GM12873 (cell line): Measurements from ENCODE around the gene SLC24A3.

Source experiments
- TF ChIP-seq, protein P1 (sequence below): IDR thresholded peaks from 2 replicates; pipeline ENCODE4 v1.5.1; 2012; ENCODE audit warnings: low read depth, mild to moderate bottlenecking, moderate library complexity, low read length, control low read depth; ENCODE audit not compliant: insufficient read depth; ENCODE audit errors: missing control alignments

The SLC24A3 gene

DNA sequence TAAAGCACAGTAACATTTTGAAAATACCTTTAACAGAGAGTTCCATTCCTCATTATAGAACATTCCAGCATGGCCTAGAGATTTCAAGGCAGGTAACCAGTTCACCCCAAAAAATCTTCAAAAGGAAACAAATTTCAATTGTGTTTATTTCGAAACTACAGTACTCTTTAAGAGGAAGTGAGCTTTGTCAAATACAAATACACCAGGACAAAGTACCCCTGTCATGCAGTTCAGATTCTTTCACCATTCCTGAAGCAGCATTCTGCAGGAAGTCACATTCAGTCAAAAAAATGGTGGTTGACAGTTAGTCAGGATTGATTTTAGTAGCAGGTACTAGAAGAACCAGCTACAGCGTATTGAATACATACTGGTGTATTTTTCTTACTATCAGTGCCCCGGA, 456.0 kb downstream of the SLC24A3 start:
- TF ChIP-seq, protein P1, sequence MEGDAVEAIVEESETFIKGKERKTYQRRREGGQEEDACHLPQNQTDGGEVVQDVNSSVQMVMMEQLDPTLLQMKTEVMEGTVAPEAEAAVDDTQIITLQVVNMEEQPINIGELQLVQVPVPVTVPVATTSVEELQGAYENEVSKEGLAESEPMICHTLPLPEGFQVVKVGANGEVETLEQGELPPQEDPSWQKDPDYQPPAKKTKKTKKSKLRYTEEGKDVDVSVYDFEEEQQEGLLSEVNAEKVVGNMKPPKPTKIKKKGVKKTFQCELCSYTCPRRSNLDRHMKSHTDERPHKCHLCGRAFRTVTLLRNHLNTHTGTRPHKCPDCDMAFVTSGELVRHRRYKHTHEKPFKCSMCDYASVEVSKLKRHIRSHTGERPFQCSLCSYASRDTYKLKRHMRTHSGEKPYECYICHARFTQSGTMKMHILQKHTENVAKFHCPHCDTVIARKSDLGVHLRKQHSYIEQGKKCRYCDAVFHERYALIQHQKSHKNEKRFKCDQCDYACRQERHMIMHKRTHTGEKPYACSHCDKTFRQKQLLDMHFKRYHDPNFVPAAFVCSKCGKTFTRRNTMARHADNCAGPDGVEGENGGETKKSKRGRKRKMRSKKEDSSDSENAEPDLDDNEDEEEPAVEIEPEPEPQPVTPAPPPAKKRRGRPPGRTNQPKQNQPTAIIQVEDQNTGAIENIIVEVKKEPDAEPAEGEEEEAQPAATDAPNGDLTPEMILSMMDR: no peak

DNA sequence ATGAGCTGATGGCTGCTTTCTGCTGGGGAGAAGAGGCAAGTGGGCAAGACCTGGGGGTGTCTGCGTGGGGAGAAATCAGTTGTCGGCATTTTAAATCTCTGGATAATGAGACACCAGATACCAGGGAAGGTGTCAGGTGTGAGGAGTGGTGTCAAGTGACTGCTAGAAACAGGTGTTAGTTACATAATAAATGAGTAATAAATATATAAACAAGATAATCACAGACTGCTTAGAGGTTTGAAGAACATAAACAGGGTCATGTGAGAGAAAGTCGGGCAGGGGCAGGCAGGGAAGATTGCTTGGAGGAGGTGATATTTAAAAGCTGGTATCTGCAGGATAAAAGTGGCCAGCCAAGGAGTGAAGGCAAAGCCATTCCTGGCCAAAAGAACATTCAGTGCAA, 458.4 kb downstream of the SLC24A3 start:
- TF ChIP-seq, protein P1: no peak

DNA sequence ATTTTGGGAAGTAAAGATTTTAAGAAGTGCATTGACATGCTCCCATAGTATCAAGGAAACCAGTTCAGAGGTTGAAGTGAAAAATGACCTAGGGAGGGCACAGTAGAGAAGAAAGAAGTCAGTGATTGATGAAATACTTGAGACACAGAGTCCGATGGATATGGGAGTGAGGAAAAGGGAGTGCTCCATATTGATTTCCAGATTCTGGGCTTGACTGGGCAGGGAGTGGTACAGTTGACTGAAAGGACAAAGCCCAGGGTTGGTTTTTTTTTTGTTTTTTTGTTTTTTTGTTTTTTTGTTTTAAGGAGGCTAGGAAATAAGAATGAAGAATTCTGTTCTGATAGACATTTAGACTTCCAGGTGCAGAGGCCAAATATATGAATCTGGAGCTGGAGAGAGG, 458.9 kb downstream of the SLC24A3 start:
- TF ChIP-seq, protein P1: no peak

DNA sequence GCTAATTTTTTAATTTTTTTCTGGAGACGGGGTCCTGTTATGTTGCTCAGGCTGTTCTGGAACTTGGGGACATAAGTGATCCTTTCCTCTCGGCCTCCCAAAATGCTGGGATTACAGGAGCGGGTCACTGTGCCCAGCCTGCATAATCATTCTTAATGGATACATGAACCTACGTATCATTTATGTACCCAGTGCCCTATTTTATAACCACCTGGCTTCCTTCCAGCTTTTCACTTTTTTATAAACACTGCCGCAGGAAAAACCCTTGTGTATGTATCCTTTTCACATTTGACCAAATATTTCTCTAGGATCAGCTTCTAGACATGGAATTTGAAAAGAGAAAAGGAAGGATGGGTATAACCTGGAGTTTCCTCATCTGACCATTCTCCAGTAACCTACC, 460.1 kb downstream of the SLC24A3 start:
- TF ChIP-seq, protein P1: no peak

DNA sequence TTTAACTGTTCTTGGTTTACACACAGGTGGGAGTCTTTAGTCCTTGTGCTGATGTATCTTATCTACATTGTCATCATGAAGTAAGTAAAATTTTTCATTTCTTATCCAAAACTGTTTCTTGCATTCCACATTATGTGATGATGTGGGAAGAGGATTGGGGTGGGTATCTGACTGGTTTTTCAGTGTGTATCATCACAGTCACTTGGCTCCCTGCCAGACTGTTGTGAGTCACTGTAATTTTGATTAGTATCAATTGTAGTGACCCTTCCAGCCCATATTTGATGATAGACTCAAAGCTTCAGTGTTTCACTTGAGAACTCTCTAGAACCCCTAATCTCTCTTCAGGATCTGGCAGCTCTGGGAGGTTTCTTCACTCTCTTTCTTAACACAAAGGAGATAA, 461.1 kb downstream of the SLC24A3 start:
- TF ChIP-seq, protein P1: no peak

DNA sequence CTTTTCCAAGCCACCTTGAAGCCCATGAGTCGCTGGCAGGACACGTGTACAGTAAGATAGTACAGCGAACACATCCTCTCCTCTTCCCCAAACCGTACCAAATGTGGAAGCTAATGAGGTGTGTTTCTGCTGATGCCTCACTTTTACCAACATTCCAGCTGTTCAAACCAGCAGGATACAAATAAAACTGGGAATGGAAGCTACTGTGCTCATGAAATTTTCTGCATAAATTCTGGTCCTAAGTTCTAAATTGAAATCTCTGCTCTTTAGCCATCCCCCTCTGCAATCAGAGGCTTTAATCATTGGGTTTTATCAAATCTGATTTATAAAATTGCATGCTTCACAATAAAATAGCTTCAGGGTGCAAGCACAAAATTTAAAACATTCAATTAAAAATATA, 463.8 kb downstream of the SLC24A3 start:
- TF ChIP-seq, protein P1: no peak

DNA sequence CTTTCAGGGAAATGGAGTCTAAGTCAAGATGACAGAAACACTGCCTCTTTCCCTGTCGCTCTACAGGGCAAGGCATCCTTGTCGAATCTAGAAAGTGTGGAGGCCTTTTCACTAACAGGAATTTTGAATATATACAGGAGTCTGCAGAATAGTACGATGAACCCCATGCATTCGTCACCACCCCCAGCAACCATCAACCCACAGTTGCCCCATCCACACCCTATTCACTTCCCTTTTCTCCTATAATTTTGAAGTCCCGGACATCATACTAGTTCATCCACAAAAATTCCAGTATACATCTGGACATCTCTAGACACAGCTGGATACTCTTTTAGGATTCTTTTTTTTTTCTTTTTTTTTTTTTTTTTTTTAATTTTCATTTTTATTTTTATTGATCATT, 464.9 kb downstream of the SLC24A3 start:
- TF ChIP-seq, protein P1: no peak

DNA sequence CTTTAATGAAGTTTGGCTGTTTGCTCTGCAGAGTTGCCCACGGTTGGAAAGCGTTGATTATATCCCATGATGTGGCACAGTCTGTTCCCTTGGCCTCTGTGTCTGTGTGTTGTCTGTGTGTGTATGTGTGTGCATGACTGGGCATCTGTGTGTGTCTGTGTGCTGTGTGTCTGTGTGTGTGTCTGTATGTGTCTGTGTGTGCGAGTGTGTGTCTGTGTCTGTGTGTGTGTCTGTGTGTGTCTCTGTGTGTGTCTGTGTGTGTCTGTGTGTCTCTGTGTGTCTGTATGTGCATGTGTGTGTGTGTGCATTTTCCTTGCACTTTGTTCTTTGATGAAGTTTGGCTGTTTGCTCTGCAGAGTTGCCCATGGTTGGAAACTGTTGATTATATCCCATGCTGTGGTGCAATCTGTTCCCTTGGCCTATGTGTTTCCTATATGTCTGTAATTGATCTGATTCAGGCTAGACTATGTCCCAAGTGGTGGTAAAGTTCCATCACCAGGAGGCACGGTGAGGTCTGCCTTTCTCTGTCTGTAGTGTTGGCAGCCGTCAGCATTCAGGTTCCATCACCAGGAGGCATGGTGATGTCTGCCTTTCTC, 467.6 kb downstream of the SLC24A3 start:
- TF ChIP-seq, protein P1: no peak
